ENCODE results near the gene GPR162.

GPR162 gene

DNA sequence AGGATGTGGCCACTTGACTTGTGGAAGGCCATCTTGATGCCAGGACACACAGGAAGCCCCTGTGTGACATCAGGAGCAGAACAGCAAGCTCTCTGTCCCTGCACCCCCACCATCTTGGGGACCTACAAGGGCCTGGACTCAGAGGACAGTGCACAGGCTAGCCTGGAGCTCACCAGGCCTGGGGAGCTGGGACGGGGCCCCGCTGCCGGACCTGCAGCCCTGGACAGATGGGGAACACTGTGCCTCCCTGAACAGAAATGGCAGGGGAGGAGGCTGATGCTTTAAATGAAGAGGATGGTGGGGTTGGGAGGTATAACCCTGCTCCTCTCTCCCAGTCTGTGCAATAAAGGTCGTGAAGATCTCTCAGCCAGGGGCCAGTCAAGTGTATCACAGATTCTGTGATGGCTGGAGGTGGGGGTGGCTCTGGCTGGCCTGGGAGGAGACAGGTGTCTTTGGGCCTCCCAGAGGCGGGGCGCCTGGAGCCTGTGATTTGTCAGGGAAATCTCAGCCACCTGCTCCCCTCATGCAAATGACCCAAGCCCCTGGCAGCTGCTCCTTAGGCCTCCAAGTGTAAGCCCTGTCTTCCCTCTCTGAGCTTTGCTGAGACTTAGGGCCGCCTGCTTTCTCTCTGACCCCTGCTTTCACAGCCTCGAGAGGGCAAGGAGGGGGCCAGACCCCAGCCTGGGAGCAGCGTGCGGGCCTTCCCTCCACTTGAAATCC is 18.0 kb downstream of the GPR162 start:
- DNase-seq (ENCODE audit: low read depth) = no peak
- no peak for TF ChIP-seq POLR2A (IDR thresholded peaks at IDR 0.05; ENCODE audit: extremely low read depth, insufficient read length)
- TF ChIP-seq, protein P1, sequence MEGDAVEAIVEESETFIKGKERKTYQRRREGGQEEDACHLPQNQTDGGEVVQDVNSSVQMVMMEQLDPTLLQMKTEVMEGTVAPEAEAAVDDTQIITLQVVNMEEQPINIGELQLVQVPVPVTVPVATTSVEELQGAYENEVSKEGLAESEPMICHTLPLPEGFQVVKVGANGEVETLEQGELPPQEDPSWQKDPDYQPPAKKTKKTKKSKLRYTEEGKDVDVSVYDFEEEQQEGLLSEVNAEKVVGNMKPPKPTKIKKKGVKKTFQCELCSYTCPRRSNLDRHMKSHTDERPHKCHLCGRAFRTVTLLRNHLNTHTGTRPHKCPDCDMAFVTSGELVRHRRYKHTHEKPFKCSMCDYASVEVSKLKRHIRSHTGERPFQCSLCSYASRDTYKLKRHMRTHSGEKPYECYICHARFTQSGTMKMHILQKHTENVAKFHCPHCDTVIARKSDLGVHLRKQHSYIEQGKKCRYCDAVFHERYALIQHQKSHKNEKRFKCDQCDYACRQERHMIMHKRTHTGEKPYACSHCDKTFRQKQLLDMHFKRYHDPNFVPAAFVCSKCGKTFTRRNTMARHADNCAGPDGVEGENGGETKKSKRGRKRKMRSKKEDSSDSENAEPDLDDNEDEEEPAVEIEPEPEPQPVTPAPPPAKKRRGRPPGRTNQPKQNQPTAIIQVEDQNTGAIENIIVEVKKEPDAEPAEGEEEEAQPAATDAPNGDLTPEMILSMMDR (IDR thresholded peaks at IDR 0.05; ENCODE audit: low read depth, low read length) = no peak
- TF ChIP-seq, protein P2, sequence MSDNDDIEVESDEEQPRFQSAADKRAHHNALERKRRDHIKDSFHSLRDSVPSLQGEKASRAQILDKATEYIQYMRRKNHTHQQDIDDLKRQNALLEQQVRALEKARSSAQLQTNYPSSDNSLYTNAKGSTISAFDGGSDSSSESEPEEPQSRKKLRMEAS (IDR thresholded peaks at IDR 0.05; ENCODE audit: low read depth, low read length) = no peak
- no peak for TF ChIP-seq MYC (IDR thresholded peaks at IDR 0.05; ENCODE audit: low read depth, low read length)
- H3K4me3 ChIP-seq (ENCODE audit: low read depth, low read length) = no peak overlapping the region

DNA sequence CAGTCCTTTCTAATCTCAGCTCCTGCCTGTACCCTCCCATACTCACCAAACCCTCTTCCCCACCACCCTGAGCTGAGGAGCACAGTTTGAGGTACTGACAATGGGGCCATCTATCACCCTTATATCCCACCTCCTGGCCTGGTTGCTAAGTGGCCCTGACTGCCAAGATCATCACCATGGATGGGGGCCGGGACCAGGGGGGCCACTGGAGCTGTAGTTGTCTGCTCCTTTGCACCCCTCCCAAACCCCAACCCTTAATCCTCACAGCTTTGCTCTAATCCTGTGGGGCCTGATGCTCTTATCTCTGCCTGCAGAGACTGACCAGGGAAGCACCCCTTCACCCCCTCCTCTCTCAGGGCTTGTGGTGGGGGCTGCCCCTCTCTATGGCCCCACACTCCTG is 18.7 kb downstream of the GPR162 start:
- TF ChIP-seq, protein P1 (IDR thresholded peaks at IDR 0.05; ENCODE audit: low read depth, low read length) = no peak
- no peak for TF ChIP-seq MYC (IDR thresholded peaks at IDR 0.05; ENCODE audit: low read depth, low read length)
- TF ChIP-seq, protein P2 (IDR thresholded peaks at IDR 0.05; ENCODE audit: low read depth, low read length) = no peak
- DNase-seq (ENCODE audit: low read depth) = no peak
- H3K4me3 ChIP-seq (ENCODE audit: low read depth, low read length) = no peak overlapping the region

DNA sequence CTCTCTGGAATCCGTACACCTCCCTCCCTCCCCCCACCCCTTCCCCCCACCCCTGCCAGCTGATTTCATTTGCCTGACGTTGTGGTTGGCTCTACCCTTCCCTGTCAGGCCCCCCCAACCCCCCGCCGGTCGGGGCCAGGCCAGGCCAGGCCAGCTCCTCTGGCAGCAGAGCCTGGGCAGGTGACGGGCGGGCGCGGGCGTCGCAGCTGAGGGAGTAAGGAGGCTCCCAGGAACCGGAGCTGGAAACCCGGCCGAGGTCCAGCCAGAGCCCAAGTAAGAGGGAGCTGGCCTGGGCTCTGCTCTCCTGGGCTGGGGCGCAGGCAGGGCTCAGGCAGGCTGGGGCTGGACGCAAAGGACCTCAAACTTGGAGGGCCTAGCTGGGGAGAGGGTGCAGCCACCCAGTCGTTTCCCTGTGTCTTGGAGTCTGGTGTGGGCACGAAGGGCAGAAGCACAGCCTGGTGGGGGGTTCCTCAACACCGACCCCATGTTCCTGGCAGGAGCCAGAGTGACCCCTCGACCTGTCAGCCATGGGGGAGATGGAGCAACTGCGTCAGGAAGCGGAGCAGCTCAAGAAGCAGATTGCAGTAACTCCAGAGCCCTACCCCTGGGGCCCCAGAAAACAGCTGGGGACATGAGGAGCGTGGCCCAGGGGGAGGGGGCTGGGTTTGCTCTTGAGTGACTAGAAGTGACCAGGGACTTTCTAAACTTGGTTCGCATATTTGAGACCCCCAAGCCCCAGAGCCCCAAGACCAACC is 19.3 kb downstream of the GPR162 start, which contains the start of gene GNB3:
Gene GNB3, plus strand, starts transcription at position 165 of the 755 bp plus-strand sequence. Its CDS starts 363 bp downstream, at position 528.
- H3K4me3 ChIP-seq (ENCODE audit: low read depth, low read length) = no peak within 1 kb of the TSS
- TF ChIP-seq, protein P2 (IDR thresholded peaks at IDR 0.05; ENCODE audit: low read depth, low read length) = no peak
- TF ChIP-seq MYC (IDR thresholded peaks at IDR 0.05; ENCODE audit: low read depth, low read length) = no peak
- TF ChIP-seq, protein P1 (IDR thresholded peaks at IDR 0.05; ENCODE audit: low read depth, low read length) = no peak
- TF ChIP-seq POLR2A (IDR thresholded peaks at IDR 0.05; ENCODE audit: extremely low read depth, insufficient read length) = no peak
- no peak for DNase-seq (ENCODE audit: low read depth)

DNA sequence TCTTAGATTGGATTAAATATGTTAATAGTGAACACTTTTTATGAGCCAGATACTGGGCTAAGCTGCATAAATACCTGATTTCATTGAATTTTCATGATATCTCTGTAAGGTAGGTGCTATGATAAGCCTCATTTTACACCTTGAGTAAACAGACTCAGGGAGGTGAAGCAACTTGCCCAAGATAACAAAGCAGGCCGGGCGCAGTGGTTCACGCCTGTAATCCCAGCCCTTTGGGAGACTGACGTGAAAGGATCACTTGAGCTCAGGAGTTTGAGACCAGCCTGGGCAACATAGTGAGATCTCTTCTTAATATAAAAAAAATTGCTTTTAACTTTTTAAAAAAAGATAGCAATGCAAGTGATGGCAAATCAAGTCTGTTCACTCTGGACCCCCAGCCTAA is 20.5 kb downstream of the GPR162 start:
- TF ChIP-seq MYC (IDR thresholded peaks at IDR 0.05; ENCODE audit: low read depth, low read length) = no peak
- no peak for TF ChIP-seq POLR2A (IDR thresholded peaks at IDR 0.05; ENCODE audit: extremely low read depth, insufficient read length)
- TF ChIP-seq, protein P2 (IDR thresholded peaks at IDR 0.05; ENCODE audit: low read depth, low read length) = no peak
- DNase-seq (ENCODE audit: low read depth) = no peak
- H3K4me3 ChIP-seq (ENCODE audit: low read depth, low read length) = no peak overlapping the region

DNA sequence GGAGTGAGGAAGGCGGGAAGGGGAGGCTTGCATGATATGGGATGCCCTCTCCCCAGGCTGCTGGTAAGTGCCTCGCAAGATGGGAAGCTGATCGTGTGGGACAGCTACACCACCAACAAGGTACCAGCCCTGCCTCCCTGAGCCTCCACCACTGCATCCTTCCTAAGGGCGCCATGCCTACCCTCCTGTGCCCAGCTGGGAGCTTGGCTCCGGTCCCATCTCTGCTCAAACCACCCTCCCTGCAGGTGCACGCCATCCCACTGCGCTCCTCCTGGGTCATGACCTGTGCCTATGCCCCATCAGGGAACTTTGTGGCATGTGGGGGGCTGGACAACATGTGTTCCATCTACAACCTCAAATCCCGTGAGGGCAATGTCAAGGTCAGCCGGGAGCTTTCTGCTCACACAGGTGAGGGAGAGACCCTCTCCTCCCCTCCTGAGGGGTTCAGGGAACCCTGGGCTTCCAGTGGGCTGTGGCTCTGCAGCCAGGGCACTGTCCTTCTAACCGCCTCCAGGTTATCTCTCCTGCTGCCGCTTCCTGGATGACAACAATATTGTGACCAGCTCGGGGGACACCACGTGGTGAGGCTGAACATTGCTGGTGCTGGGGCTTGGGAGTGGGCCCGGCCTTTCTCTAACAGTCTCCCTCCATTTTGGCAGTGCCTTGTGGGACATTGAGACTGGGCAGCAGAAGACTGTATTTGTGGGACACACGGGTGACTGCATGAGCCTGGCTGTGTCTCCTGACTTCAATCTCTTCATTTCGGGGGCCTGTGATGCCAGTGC is 21.7 kb downstream of the GPR162 start:
- TF ChIP-seq, protein P2 (IDR thresholded peaks at IDR 0.05; ENCODE audit: low read depth, low read length) = peak; percentile 87
- TF ChIP-seq MYC (IDR thresholded peaks at IDR 0.05; ENCODE audit: low read depth, low read length) (0 out of 2 replicates have a peak, but pooled peaks have one; percentile 15), POLR2A (IDR thresholded peaks at IDR 0.05; ENCODE audit: extremely low read depth, insufficient read length) (no peak)
- TF ChIP-seq, protein P1 (IDR thresholded peaks at IDR 0.05; ENCODE audit: low read depth, low read length) = peak; percentile 33
- peak; percentile 71 for DNase-seq (ENCODE audit: low read depth)

More for the DNA sequence above, 21.7 kb downstream of the GPR162 start:
- H3K4me3 ChIP-seq (ENCODE audit: low read depth, low read length) = no peak overlapping the region

All from NB4 (cell line).